Upper lobe of right lung (tissue), 1 donor: Measurements from ENCODE around the gene GPR107. TPM values are rescaled to one million over a fixed set of nuclear protein-coding genes. Genes with fewer than 3 reads are reported as not detected.

Source experiments
- ATAC-seq: fragments of 200-7000 bp; cut with Tn5 transposase; one replicate; pipeline ENCODE4 v1.9.1; 2020; ENCODE audit warnings: mild to moderate bottlenecking, moderate library complexity
- DNase-seq: peaks from one replicate; pipeline ENCODE4 v3.0.0-alpha.2; 2020
- H3K27ac ChIP-seq: fragments of 200-600 bp; one replicate; pipeline ENCODE4 v1.8.0; 2022
- H3K27me3 ChIP-seq: fragments of 200-600 bp; one replicate; pipeline ENCODE4 v1.8.0; 2022; ENCODE audit warnings: mild to moderate bottlenecking
- H3K36me3 ChIP-seq: fragments of 200-600 bp; one replicate; pipeline ENCODE4 v1.8.0; 2022
- H3K4me1 ChIP-seq: fragments of 200-600 bp; one replicate; pipeline ENCODE4 v1.8.0; 2022
- H3K4me3 ChIP-seq: fragments of 200-600 bp; one replicate; pipeline ENCODE4 v1.8.0; 2022; ENCODE audit warnings: mild to moderate bottlenecking
- H3K9me3 ChIP-seq: fragments of 200-600 bp; one replicate; pipeline ENCODE4 v1.8.0; 2022
- intact Hi-C: fragments of 100-400 bp; cut with DNase I; formaldehyde crosslinking; loops from one replicate; pipeline ENCODE4 v1.11.0; 2022
- total RNA-seq: library from RNA; stranded (reverse); fragmentation: NEBNext Ultra II Directional; extraction: Animal tissue kit (Norgen Biotek cat#: 25700); gene quantifications from one replicate; pipeline ENCODE4 v1.2.1, GENCODE V29; 2021
- TF ChIP-seq, protein P1 (sequence below): fragments of 200-600 bp; IDR thresholded peaks from one replicate; pipeline ENCODE4 v1.8.0; 2022; ENCODE audit warnings: antibody characterized with exemption
- donor health status: DM: no; HTN: yes; CAD: no; lungs with severe emphysema.

Gene GPR107
- total RNA-seq, 1 donor from 2014 or later: 39.3 TPM

DNA sequence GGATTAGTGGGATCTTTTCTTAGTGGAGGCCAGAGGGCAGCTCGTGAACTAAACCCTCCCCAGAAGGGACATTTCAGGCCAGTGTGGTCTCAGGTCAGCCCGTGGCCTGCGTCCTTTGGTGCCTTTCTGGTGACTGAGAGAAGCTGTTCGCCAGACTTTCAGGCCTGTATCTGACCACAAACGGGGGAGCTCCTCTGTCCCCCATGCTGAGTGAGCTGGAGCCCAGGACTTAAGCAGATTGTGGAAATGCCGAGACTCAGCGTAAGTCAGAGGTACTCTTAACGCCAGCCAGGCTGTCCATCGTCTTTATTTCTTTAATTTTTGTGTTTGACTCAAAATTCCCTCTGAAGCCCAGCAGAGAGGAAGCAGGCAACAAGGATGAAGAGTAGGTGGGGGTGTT, 63.7 kb downstream of the GPR107 start:
- ATAC-seq: no peak
- Histone ChIP-seq H3K4me1 (no peaks in the 10 kb centered on the region), H3K27ac (no peak overlapping the region), H3K9me3 (no peaks in the 10 kb centered on the region), H3K36me3 (peaks cover 39% of the 10 kb centered on the region), H3K4me3 (no peak overlapping the region), H3K27me3 (no peaks in the 10 kb centered on the region)
- TF ChIP-seq, protein P1, sequence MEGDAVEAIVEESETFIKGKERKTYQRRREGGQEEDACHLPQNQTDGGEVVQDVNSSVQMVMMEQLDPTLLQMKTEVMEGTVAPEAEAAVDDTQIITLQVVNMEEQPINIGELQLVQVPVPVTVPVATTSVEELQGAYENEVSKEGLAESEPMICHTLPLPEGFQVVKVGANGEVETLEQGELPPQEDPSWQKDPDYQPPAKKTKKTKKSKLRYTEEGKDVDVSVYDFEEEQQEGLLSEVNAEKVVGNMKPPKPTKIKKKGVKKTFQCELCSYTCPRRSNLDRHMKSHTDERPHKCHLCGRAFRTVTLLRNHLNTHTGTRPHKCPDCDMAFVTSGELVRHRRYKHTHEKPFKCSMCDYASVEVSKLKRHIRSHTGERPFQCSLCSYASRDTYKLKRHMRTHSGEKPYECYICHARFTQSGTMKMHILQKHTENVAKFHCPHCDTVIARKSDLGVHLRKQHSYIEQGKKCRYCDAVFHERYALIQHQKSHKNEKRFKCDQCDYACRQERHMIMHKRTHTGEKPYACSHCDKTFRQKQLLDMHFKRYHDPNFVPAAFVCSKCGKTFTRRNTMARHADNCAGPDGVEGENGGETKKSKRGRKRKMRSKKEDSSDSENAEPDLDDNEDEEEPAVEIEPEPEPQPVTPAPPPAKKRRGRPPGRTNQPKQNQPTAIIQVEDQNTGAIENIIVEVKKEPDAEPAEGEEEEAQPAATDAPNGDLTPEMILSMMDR: no peak
- intact Hi-C loops: no loop called here
- no peak for DNase-seq

DNA sequence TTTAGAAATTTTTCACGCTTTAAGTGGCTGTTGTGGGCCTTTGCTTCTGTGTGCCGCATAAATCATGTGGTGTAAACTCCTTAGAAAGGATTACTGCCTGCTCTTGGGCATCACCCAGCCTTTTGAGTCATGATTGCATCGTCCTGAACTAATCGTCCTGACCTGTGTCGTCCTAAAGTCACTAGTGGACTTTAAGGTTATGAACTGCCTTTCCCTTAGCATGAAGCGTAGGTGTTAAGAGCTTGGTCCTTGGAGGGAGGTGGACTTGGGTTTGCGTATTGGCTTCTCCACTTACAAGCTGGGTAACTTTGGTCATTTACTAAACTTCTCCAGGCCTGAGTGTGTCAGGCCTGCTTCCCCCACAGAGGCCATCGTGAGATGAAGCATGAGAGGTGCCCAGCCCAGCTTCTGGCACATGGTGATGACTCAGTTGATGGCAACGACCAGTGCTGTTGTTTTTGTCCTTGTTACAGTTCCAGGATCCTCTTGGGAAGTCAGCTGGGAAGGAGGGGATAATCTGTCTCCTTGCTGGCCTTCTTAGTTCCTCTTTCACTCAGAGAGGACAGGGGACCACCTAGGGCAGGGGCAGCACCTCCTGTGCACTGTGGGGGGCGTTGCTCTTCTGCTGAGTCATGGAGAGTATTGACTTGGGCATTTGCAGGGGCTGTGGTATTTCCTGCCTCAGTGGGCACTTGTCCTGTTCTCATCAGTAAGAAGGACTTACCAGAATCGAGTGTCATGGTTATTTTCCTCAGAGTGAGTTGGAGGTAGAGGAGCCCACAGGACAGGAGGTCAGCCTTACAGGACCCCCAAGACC, 64.3 kb downstream of the GPR107 start:
- Histone ChIP-seq H3K4me3 (no peak overlapping the region), H3K36me3 (peaks cover 40% of the 10 kb centered on the region), H3K9me3 (no peaks in the 10 kb centered on the region), H3K27ac (no peak overlapping the region), H3K27me3 (no peaks in the 10 kb centered on the region), H3K4me1 (no peaks in the 10 kb centered on the region)
- peak; percentile 18 for ATAC-seq
- no peak for DNase-seq
- TF ChIP-seq, protein P1: no peak
- intact Hi-C loops: no loop called here

DNA sequence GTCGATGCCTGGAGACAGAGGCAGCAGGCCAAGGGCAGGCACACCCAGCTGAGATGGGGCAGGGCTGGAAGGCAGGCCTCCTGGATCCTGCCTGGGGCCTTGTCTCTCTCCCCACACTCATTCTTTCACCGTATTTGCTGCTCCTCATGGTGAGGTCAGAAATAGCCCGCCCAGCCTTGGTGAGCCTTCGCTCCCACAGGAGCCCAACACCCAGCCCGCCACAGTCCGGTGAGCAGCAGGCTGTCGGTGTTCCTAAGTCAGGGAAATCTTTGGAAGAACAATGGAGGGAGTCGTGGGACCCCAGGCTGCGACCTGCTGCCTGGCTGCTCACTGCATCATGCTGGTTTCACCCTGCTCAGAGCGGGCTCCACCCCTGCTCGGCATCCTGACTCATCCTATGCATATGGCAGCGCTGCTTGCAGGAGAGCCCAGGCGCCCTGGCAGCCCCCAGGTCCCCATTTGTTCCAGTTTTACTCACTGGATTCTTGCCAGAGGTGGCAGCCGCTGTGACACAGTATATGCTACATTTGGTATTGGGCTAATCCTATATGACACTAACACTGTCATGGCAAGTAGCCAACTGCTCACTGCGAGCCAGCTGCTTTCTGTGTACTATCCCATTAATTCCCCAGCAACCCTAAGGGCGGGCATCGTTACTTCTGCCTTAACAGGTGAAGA, 65.3 kb downstream of the GPR107 start:
- Histone ChIP-seq H3K27ac (no peak overlapping the region), H3K36me3 (peaks cover 49% of the 10 kb centered on the region), H3K4me3 (no peak overlapping the region), H3K4me1 (no peaks in the 10 kb centered on the region), H3K9me3 (no peaks in the 10 kb centered on the region), H3K27me3 (no peaks in the 10 kb centered on the region)
- DNase-seq (no peak), ATAC-seq (peak; percentile 7)
- TF ChIP-seq, protein P1: no peak
- intact Hi-C loops: no loop called here

DNA sequence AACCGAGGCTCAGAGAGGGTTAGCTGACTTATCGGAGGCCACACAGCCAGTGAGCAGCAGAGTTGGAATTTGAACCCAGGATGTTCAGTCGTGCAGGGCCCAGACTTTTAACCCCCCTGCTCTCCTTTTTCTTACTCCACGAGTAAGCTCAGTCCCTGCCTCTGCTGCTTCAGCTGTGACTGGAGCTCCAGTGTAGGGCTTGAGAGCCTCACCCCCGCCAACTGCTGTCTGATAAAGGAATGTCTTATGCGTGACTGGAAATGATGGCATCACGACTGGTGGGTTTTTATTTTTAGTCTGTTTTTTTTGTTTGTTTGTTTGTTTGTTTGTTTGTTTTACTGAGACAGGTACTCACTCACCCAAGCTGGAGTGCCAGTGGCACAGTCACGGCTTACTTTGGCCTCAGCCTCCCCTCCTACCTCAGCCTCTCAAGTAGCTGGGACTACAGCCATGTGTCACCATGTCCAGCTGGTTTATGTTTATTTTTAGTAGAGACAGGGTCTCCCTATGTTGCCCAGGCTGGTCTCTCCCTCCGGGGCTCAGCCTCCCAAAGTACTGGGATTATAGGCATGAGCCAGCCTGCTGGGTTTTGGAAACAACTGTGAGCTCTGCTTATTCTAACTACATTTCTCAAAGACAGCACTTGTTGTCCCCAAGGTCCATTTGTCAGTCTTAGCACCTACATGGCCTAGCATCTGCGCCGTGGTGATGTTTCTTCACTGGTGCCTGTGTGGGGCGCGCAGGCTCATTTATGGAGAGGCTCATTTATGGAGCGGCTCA, 66.0 kb downstream of the GPR107 start:
- H3K27me3 ChIP-seq: no peaks in the 10 kb centered on the region
- no peaks in the 10 kb centered on the region for H3K4me1 ChIP-seq
- intact Hi-C loops: no loop called here
- no peaks in the 10 kb centered on the region for H3K9me3 ChIP-seq
- H3K36me3 ChIP-seq: peaks cover 56% of the 10 kb centered on the region
- TF ChIP-seq, protein P1: no peak
- DNase-seq: no peak
- H3K27ac ChIP-seq: no peak overlapping the region
- no peak overlapping the region for H3K4me3 ChIP-seq
- ATAC-seq: no peak

DNA sequence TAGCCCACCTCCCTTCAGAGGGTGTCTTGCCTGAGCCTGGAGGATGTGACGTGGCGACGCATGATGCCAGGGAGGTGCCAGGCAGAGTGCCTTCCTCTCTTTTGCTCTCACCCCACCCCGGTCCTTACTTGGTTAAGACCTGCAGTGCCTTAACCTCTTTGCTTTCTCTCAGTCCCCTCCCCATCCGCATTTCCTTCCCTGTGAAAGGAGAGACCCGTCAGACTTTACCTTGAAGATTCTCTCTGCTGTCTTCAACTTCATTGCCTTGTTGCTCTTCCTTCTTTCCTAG, 66.5 kb downstream of the GPR107 start:
- intact Hi-C loops: no loop called here
- Histone ChIP-seq H3K4me3 (no peak overlapping the region), H3K27ac (no peak overlapping the region), H3K27me3 (no peaks in the 10 kb centered on the region), H3K4me1 (no peaks in the 10 kb centered on the region), H3K9me3 (no peaks in the 10 kb centered on the region), H3K36me3 (peaks cover 58% of the 10 kb centered on the region)
- TF ChIP-seq, protein P1: no peak
- DNase-seq (no peak), ATAC-seq (no peak)
